Endothelial cell of umbilical vein (primary cell): ENCODE measurements around the gene ACTR3C. TPM values are rescaled to one million over a fixed set of nuclear protein-coding genes. Genes with fewer than 3 reads are reported as not detected.

Experiments
- BruUV-seq: library from RNA; stranded (reverse); fragments of 400-500 nt; replicated peaks from 2 replicates; lab custom pipeline; 2021; lab: Mats Ljungman, UMichigan
- CTCF ChIA-PET: fragments of 300-600, 350-600 bp; sonication (Branson Sonifier 250); formaldehyde crosslinking; loops from one replicate; lab custom pipeline; 2021; ENCODE audit warnings: antibody characterized with exemption, inconsistent platforms; lab: Charles Lee
- POLR2A ChIA-PET: fragments of 300-600, 350-600 bp; sonication (Branson Sonifier 250); formaldehyde crosslinking; loops from one replicate; lab custom pipeline; 2021; ENCODE audit warnings: antibody characterized with exemption, inconsistent platforms; lab: Charles Lee
- DNase-seq: peaks from one replicate; pipeline ENCODE4 v3.0.0-alpha.2; 2011; ENCODE audit warnings: low read depth, low spot score
- FAIRE-seq: peaks from 2 replicates; lab custom pipeline; 2011; peaks lifted over from hg19 to GRCh38; lab: Jason Lieb, UNC
- H2AFZ ChIP-seq: 2 replicates; pipeline ENCODE4 v1.6.0; 2012; ENCODE audit warnings: low read depth, low read length, control low read depth, inconsistent platforms
- H3K27ac ChIP-seq: 2 replicates; pipeline ENCODE4 v1.5.1; 2011; ENCODE audit warnings: low read depth, mild to moderate bottlenecking, control low read depth, low read length, moderate library complexity; ENCODE audit not compliant: insufficient read depth
- H3K27me3 ChIP-seq, 2 experiments: 2 replicates each; pipeline versions ENCODE4 v1.6.0 to v1.6.1; 2011; ENCODE audit warnings: low read length in 2 of 2, mixed read lengths in 1 of 2; ENCODE audit not compliant: control insufficient read depth in 2 of 2, insufficient read depth in 2 of 2
- H3K36me3 ChIP-seq, 2 experiments: 2 replicates in 1 of 2; 3 replicates in 1 of 2; pipeline ENCODE4 v1.5.1; 2011; ENCODE audit warnings: low read length in 2 of 2, mild to moderate bottlenecking in 1 of 2, moderate library complexity in 1 of 2; ENCODE audit not compliant: control insufficient read depth in 2 of 2, insufficient read depth in 2 of 2; ENCODE audit errors: extremely low read depth in 1 of 2
- H3K4me1 ChIP-seq: 3 replicates; pipeline ENCODE4 v1.5.1; 2011; ENCODE audit warnings: mild to moderate bottlenecking, low read length; ENCODE audit not compliant: control insufficient read depth, insufficient read depth; ENCODE audit errors: extremely low read depth
- H3K4me2 ChIP-seq: 2 replicates; pipeline ENCODE4 v1.6.1; 2011; ENCODE audit warnings: low read length, control low read depth, mixed read lengths; ENCODE audit not compliant: insufficient read depth
- H3K4me3 ChIP-seq, 3 experiments: fragments of 200-600 bp in 1 of 3; sonication (generic), shearing (Covaris generic) in 1 of 3; replicated peaks in 1 of 3; 2 replicates each; pipeline ENCODE4 v1.5.1; 2011 to 2016; ENCODE audit warnings: control low read depth in 3 of 3, low read length in 3 of 3, mild to moderate bottlenecking in 2 of 3, inconsistent platforms in 1 of 3, low read depth in 1 of 3, moderate library complexity in 1 of 3; ENCODE audit not compliant: insufficient read depth in 1 of 3
- H3K79me2 ChIP-seq: 2 replicates; pipeline ENCODE4 v1.6.0; 2012; ENCODE audit warnings: low read length, inconsistent platforms; ENCODE audit not compliant: control insufficient read depth, insufficient read depth
- H3K9ac ChIP-seq: replicated peaks from 2 replicates; pipeline ENCODE3; 2011; ENCODE audit warnings: low read length, control low read depth; ENCODE audit not compliant: insufficient read depth; ENCODE audit errors: extremely low read depth
- H3K9me1 ChIP-seq: replicated peaks from 3 replicates; pipeline ENCODE4 v1.6.0; 2011; ENCODE audit warnings: mild to moderate bottlenecking, low read length; ENCODE audit not compliant: control insufficient read depth, insufficient read depth; ENCODE audit errors: extremely low read depth
- H3K9me3 ChIP-seq: replicated peaks from 2 replicates; pipeline ENCODE4 v1.5.1; 2012; ENCODE audit warnings: low read length, inconsistent platforms; ENCODE audit not compliant: control insufficient read depth, insufficient read depth
- H4K20me1 ChIP-seq: replicated peaks from 2 replicates; pipeline ENCODE3; 2011; ENCODE audit warnings: mild to moderate bottlenecking, low read length; ENCODE audit not compliant: control insufficient read depth, insufficient read depth; ENCODE audit errors: extremely low read depth
- EZH2 ChIP-seq: IDR thresholded peaks from 2 replicates; pipeline ENCODE4 v1.6.1; 2012; ENCODE audit warnings: borderline replicate concordance, low read depth, mild to moderate bottlenecking, moderate library complexity, low read length, inconsistent platforms; ENCODE audit not compliant: severe bottlenecking
- FOS ChIP-seq: IDR thresholded peaks from 2 replicates; pipeline ENCODE4 v1.6.1; 2011; ENCODE audit warnings: mild to moderate bottlenecking, low read length, moderate library complexity, borderline replicate concordance; ENCODE audit not compliant: insufficient read depth
- GATA2 ChIP-seq: IDR thresholded peaks from 2 replicates; pipeline ENCODE4 v1.7.0; 2011; ENCODE audit warnings: low read depth, mild to moderate bottlenecking, moderate library complexity, mixed read lengths, low read length; ENCODE audit not compliant: insufficient read length, insufficient read depth
- JUN ChIP-seq: IDR thresholded peaks from 2 replicates; pipeline ENCODE4 v1.6.1; 2011; ENCODE audit warnings: borderline replicate concordance, low read depth; ENCODE audit not compliant: insufficient read length, insufficient read depth
- MYC ChIP-seq: IDR thresholded peaks from one replicate; pipeline ENCODE4 v1.6.1; 2011; ENCODE audit warnings: mild to moderate bottlenecking, low read depth, low read length
- POLR2A ChIP-seq: IDR thresholded peaks from 2 replicates; pipeline ENCODE4 v1.6.1; 2012; ENCODE audit warnings: low read depth, mild to moderate bottlenecking, control low read depth, low read length
- POLR2AphosphoS5 ChIP-seq: IDR thresholded peaks from 2 replicates; pipeline ENCODE4 v1.6.1; 2012; ENCODE audit warnings: low read depth, mild to moderate bottlenecking, control low read depth, low read length, moderate library complexity; ENCODE audit not compliant: insufficient read depth
- dilution Hi-C: fragments of 300-500 bp; cut with MboI; formaldehyde crosslinking; loops from one replicate; pipeline ENCODE4 v1.15.0; 2019; ENCODE audit warnings: low sequenced_read_pairs; ENCODE audit not compliant: extremely low pct_ligation_motif_present
- intact Hi-C: fragments of 100-400 bp; cut with micrococcal nuclease; formaldehyde crosslinking; loops from one replicate; pipeline ENCODE4 v1.10.0; 2022
- polyA plus RNA-seq, 4 experiments: library from polyadenylated mRNA; depleted of rRNA in 3 of 4; stranded (reverse) in 3 of 4; unstranded in 1 of 4; fragments of >200 nt; gene quantifications; 2 replicates each; pipeline versions ENCODE4 v1.2.1 to v1.2.3, GENCODE V29; 2011 to 2012; ENCODE audit warnings: missing spikeins in 1 of 4
- total RNA-seq: library from RNA; stranded (reverse); gene quantifications from 2 replicates; pipeline ENCODE4 v1.2.3, GENCODE V29; 2021
- TF ChIP-seq, protein P1 (sequence below): IDR thresholded peaks from 2 replicates; pipeline ENCODE4 v1.6.1; 2011; ENCODE audit not compliant: insufficient read depth, insufficient read length
- TF ChIP-seq, protein P2 (sequence below), 2 donors: IDR thresholded peaks; 1 replicate in 1 of 2; 2 replicates in 1 of 2; pipeline ENCODE4 v1.5.1; 2011; ENCODE audit warnings: low read length in 2 of 2, mild to moderate bottlenecking in 2 of 2, moderate library complexity in 2 of 2, control low read depth in 1 of 2, inconsistent platforms in 1 of 2, low read depth in 1 of 2; ENCODE audit not compliant: insufficient read depth in 1 of 2; ENCODE audit errors: extremely low read depth in 1 of 2

ACTR3C gene
- total and polyA plus RNA-seq, 2 donors (not counting 3 experiments of a cell fraction or from before 2014, with no cell fraction given) = 0.33 TPM; not detected in 1

DNA sequence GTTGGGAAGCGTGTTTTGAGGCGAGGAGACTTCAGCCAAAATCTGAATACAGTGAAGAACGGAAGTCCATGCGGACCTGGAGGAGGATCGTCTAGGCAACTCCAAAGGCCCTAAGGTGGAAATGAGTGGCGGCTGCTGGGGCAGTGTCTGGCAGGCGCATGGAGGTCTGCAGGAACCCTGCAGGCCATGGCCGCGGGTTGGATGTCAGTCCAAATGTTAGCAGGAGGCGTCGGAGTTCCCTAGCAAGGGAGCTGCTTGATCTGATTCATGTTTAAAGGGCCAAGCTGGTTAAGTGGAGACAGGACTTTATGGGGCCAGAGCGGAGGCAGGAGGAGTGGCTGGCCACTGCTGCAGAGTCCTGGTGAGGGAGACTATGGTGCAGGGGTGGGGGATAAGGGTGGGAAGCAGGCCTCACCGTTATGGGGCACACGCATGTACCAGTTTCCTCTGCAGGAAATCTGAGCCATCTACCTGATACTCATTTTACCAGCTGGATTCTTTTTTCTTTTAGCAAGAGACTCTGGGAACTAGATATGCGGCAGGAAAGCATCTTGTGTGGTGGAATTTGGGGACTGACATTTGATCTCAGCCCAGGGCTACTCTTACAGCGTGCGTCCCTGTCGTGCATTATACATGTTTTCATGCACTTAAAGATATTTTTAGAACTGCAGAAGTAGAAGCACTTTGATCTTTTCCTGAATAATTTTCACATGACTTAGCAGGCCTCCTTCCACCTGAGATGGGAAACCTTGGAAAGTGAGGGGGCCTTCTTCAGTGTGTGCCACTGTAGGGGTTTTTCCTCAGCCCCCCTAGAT is 38.7 kb upstream of the ACTR3C start:
- Histone ChIP-seq H3K9me1 (no peaks in the 10 kb centered on the region), H3K9me3 (no peaks in the 10 kb centered on the region), H3K4me3 (no peak overlapping the region), H2AFZ (no peak overlapping the region), H3K27ac (no peak overlapping the region), H3K27me3 (no peaks in the 10 kb centered on the region), H3K9ac (no peak overlapping the region), H3K36me3 (no peaks in the 10 kb centered on the region), H4K20me1 (no peaks in the 10 kb centered on the region), H3K4me2 (no peak overlapping the region), H3K4me1 (peaks cover 9% of the 10 kb centered on the region), H3K79me2 (no peaks in the 10 kb centered on the region)
- no peak for FAIRE-seq
- no TSS peak for BruUV-seq
- no peak for DNase-seq
- intact Hi-C loops (no loop called here), dilution Hi-C loops (no loop called here)
- POLR2A ChIA-PET = no interaction called here
- TF ChIP-seq FOS (no peak), EZH2 (no peak), GATA2 (no peak), POLR2AphosphoS5 (no peak), MYC (no peak), POLR2A (no peak), JUN (no peak)
- TF ChIP-seq, protein P1, sequence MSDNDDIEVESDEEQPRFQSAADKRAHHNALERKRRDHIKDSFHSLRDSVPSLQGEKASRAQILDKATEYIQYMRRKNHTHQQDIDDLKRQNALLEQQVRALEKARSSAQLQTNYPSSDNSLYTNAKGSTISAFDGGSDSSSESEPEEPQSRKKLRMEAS = no peak
- TF ChIP-seq, protein P2, sequence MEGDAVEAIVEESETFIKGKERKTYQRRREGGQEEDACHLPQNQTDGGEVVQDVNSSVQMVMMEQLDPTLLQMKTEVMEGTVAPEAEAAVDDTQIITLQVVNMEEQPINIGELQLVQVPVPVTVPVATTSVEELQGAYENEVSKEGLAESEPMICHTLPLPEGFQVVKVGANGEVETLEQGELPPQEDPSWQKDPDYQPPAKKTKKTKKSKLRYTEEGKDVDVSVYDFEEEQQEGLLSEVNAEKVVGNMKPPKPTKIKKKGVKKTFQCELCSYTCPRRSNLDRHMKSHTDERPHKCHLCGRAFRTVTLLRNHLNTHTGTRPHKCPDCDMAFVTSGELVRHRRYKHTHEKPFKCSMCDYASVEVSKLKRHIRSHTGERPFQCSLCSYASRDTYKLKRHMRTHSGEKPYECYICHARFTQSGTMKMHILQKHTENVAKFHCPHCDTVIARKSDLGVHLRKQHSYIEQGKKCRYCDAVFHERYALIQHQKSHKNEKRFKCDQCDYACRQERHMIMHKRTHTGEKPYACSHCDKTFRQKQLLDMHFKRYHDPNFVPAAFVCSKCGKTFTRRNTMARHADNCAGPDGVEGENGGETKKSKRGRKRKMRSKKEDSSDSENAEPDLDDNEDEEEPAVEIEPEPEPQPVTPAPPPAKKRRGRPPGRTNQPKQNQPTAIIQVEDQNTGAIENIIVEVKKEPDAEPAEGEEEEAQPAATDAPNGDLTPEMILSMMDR (IDR thresholded peaks at IDR 0.05; ENCODE audit: extremely low read depth in 1 of 2, insufficient read depth in 1 of 2, low read depth in 1 of 2, low read length in 2 of 2) = no peak
- CTCF ChIA-PET = interaction anchor here (0.8 to 1.0 kb wide), 2 partner anchors 12 to 87 kb away, joined by 3 to 4 read pairs; no protein-coding TSS in a partner anchor
